ENCODE data around the gene SLC24A4. TPM values are rescaled to one million over a fixed set of nuclear protein-coding genes. Genes with fewer than 3 reads are reported as not detected.

SLC24A4 gene
- total and polyA plus RNA-seq, 4 donors, result 0.47 to 2.4 (median 1.0) TPM

DNA sequence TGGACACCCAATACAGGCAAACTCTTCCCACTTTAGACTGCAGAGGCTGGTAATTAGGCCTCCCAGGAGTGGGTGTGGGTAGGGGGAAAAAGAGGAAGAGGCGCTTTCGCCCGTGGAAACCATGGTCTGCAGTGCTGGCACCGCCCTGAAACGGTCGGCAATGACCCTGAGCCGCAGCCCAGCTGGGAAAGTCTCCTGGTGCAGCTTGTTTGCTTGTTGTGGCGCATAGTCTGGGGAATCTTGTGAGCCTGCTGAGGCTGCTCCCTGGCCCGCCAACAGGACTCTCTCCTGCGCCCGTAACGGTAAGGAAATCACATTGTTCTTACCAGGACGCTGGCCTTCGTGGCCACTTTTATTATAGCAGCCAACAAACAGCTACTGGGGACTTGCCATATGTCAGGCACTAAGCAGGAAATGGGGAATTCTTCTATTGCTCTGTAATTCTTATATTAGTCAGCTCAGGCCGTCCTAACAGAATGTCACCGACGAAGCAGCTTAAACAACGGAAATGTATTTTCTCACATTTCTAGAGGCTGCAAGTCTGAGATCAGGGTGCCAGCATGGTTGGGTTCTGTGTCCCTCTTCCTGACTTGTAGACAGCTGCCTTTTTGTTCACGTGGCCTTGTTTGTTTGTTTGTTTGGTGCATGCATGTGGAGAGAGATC is 138.1 kb downstream of the SLC24A4 start:
- Histone ChIP-seq H3K27me3 (ENCODE audit: control insufficient read depth in 3 of 3, insufficient read depth in 3 of 3, low read length in 2 of 3) (no peaks in the 10 kb centered on the region), H3K36me3 (ENCODE audit: control insufficient read depth in 4 of 4, insufficient read depth in 4 of 4, low read length in 4 of 4) (no peaks in the 10 kb centered on the region), H3K4me1 (ENCODE audit: control insufficient read depth in 5 of 5, insufficient read depth in 5 of 5, low read length in 5 of 5) (peaks cover 0 to 22% (median 0%) of the 10 kb centered on the region in 5 donors), H3K9ac (ENCODE audit: insufficient read depth in 1 of 2, low read length in 2 of 2) (no peak overlapping the region), H3K27ac (ENCODE audit: low read depth in 1 of 2, low read length in 1 of 2) (peak overlapping the region; percentile 52 to 80), H3K4me3 (no peak overlapping the region), H3K9me3 (ENCODE audit: control insufficient read depth in 4 of 4, insufficient read depth in 3 of 4, low read length in 3 of 4) (no peaks in the 10 kb centered on the region)
- ATAC-seq (ENCODE audit: insufficient read depth, low FRiP score) (no peak), DNase-seq (peak in 2 of 3 donors; percentile 32 to 60)
- WGBS, 2 donors, result 14 to 29% methylated on average over 19 of the region's 19 CpGs
- TF ChIP-seq, protein P1, sequence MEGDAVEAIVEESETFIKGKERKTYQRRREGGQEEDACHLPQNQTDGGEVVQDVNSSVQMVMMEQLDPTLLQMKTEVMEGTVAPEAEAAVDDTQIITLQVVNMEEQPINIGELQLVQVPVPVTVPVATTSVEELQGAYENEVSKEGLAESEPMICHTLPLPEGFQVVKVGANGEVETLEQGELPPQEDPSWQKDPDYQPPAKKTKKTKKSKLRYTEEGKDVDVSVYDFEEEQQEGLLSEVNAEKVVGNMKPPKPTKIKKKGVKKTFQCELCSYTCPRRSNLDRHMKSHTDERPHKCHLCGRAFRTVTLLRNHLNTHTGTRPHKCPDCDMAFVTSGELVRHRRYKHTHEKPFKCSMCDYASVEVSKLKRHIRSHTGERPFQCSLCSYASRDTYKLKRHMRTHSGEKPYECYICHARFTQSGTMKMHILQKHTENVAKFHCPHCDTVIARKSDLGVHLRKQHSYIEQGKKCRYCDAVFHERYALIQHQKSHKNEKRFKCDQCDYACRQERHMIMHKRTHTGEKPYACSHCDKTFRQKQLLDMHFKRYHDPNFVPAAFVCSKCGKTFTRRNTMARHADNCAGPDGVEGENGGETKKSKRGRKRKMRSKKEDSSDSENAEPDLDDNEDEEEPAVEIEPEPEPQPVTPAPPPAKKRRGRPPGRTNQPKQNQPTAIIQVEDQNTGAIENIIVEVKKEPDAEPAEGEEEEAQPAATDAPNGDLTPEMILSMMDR (IDR thresholded peaks at IDR 0.05; ENCODE audit: control extremely low read depth, extremely low read depth), result no peak

DNA sequence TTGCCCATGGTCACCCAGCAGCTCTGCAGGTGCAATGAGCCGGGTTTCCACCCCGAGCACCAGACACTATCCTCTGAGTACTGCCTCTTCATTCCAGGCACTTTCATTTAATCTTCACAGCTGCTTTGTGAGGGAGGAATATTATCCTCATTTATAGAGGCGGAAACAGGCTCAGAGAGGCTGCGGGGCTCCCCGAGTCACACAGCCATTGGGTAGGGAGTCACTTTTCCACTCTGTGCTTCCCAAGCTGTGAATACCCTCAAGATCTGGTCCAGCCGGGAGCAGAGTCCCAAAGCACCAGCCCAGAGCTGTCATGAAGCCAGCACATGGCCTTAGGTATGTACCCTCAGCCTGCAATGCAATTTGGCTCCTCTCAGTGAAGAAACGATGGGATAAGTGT is 138.9 kb downstream of the SLC24A4 start:
- DNase-seq (no peak), ATAC-seq (ENCODE audit: insufficient read depth, low FRiP score) (no peak)
- H3K4me1 ChIP-seq (ENCODE audit: control insufficient read depth in 5 of 5, insufficient read depth in 5 of 5, low read length in 5 of 5), result peaks cover 0 to 20% (median 0%) of the 10 kb centered on the region in 5 donors
- no peaks in the 10 kb centered on the region for H3K27me3 ChIP-seq (ENCODE audit: control insufficient read depth in 3 of 3, insufficient read depth in 3 of 3, low read length in 2 of 3)
- H3K9ac ChIP-seq (ENCODE audit: insufficient read depth in 1 of 2, low read length in 2 of 2), result no peak overlapping the region
- H3K9me3 ChIP-seq (ENCODE audit: control insufficient read depth in 4 of 4, insufficient read depth in 3 of 4, low read length in 3 of 4), result peaks cover 0 to 4% (median 1%) of the 10 kb centered on the region in 4 donors
- peak overlapping the region; percentile 27 to 66 for H3K27ac ChIP-seq (ENCODE audit: low read depth in 1 of 2, low read length in 1 of 2)
- TF ChIP-seq, protein P1 (IDR thresholded peaks at IDR 0.05; ENCODE audit: control extremely low read depth, extremely low read depth), result no peak
- WGBS, 2 donors, result 88 to 94% methylated on average over 7 of the region's 7 CpGs
- no peaks in the 10 kb centered on the region for H3K36me3 ChIP-seq (ENCODE audit: control insufficient read depth in 4 of 4, insufficient read depth in 4 of 4, low read length in 4 of 4)
- no peak overlapping the region for H3K4me3 ChIP-seq

DNA sequence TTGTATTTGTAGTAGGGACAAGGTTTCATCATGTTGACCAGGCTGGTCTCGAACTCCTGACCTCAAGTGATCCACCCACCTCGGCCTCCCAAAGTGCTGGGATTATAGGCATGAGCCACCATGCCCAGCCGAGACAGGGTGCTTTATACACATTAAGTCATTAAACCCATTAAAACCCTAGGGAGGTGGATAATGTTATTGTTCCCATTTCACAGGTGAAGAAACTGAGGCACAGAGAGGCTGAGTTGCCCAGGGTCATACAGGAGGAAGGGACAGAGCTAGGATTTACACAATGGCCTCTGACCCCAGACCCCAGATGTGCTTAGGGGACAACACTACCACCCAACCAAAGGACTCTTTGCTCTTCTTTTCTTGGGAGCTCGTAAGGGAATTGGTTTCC is 139.6 kb downstream of the SLC24A4 start:
- peak in 1 of 3 donors; percentile 6 for DNase-seq
- WGBS, 2 donors, result 95 to 96% methylated on average over 4 of the region's 4 CpGs
- no peaks in the 10 kb centered on the region for H3K36me3 ChIP-seq (ENCODE audit: control insufficient read depth in 4 of 4, insufficient read depth in 4 of 4, low read length in 4 of 4)
- H3K9ac ChIP-seq (ENCODE audit: insufficient read depth in 1 of 2, low read length in 2 of 2), result no peak overlapping the region
- no peak overlapping the region for H3K4me3 ChIP-seq
- peaks cover 0 to 11% (median 3%) of the 10 kb centered on the region in 4 donors for H3K9me3 ChIP-seq (ENCODE audit: control insufficient read depth in 4 of 4, insufficient read depth in 3 of 4, low read length in 3 of 4)
- ATAC-seq (ENCODE audit: insufficient read depth, low FRiP score), result no peak
- H3K27ac ChIP-seq (ENCODE audit: low read depth in 1 of 2, low read length in 1 of 2), result no peak overlapping the region
- TF ChIP-seq, protein P1 (IDR thresholded peaks at IDR 0.05; ENCODE audit: control extremely low read depth, extremely low read depth), result no peak
- no peaks in the 10 kb centered on the region for H3K27me3 ChIP-seq (ENCODE audit: control insufficient read depth in 3 of 3, insufficient read depth in 3 of 3, low read length in 2 of 3)
- peaks cover 0 to 20% (median 0%) of the 10 kb centered on the region in 5 donors for H3K4me1 ChIP-seq (ENCODE audit: control insufficient read depth in 5 of 5, insufficient read depth in 5 of 5, low read length in 5 of 5)

Data from lung (tissue), 12 donors.